Activated CD4-positive, alpha-beta T cell treated with anti-CD3 and anti-CD28 coated beads for 4 hours (primary cell): ENCODE results near the gene CARD14.

ENCODE experiments used
- DNase-seq, 2 donors: peaks; one replicate each; pipeline ENCODE4 v3.0.0-alpha.2; 2020

The CARD14 gene

DNA sequence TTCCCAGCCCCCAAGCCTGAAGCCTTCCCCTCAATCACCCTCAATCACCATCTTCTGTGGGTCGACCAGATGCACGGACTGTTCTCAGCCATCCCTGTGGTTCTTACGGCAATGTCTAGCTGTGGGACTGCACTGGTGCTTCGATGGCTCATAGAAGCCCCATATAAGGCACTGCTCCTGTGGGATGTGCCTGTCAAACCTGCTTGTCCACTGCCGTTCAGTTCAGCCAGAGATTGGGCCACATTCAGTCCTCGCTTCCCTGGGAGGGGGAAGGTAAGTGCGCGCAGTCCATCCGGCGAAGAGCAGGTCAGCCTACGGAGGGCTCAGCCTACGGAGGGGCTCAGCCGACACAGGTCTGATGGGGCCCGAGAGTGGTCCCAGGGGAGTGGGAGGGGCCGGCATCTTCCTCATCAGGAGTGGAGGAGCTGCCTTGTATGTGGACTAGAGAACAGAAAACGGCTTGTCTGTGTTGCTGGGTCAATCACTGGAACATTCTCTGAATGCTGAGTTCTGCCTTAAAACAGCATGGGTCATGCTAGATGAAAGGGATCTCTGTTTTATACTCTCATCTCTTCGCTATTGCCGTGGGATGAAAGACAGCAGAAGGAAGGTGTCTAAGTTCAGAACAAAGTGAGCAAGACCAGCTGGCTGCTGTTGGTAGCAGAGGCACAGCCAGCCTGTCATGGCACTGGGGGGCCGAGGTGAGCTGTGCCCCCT lies at the start of gene CARD14:
TSS of gene CARD14 (plus strand) at position 247 of the 717 bp plus-strand sequence. CDS start 11,409 bp downstream, outside the sequence.
- no peak for DNase-seq

DNA sequence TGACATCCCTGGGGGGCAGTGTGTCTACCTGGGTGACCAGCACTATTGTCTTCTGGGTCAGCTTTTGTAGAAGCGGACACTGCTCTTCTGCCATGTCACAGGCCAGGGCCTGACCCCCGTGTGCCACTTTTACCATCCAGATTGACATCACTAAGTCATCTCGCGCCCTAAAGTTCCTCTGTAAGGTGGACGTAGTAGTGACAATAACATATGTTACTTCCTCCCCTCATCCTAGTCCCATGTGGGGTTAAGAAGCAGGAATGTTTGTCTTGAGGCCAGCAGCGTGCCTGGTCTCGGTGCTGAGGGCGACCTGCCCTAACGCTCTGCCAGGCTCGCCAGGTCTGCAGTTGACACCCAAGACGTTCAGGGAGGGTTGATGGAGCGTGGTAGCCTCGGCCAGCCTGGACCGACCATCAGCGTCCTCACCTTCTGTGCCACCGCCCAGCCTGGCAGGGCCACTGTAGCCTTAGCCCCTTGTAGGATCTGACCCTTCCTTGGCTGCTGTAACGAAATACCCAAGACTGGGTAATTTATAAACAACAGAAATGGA lies 47.7 kb upstream of the CARD14 start:
- no peak for DNase-seq

GRCh38 chr17:80122926-80123505 lies 46.8 kb upstream of the CARD14 start:
- DNase-seq = no peak

GRCh38 chr17:80123791-80124190 lies 46.0 kb upstream of the CARD14 start:
- DNase-seq = no peak

- DNase-seq = no peak
Measured at GRCh38 chr17:80124351-80124981, 45.4 kb upstream of the CARD14 start.

- DNase-seq = no peak
Measured at GRCh38 chr17:80125656-80126448, 44.0 kb upstream of the CARD14 start.

DNA sequence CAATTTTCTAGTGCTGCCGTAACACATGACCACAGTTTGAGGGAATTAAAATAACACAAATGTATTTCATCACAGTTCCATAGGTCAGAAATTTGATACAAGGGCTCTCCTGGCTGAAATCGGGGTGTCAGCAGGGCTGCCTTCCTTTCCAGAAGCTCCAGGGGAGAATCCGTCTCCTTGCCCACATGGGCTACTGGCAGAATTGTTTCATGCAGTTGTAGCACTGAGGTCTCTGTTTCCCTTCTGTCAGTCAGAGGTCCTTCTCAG lies 43.4 kb upstream of the CARD14 start:
- DNase-seq = no peak

GRCh38 chr17:80129006-80129565 lies 40.7 kb upstream of the CARD14 start:
- DNase-seq = no peak

- DNase-seq = no peak
Measured at GRCh38 chr17:80130992-80131391, 38.8 kb upstream of the CARD14 start.

DNA sequence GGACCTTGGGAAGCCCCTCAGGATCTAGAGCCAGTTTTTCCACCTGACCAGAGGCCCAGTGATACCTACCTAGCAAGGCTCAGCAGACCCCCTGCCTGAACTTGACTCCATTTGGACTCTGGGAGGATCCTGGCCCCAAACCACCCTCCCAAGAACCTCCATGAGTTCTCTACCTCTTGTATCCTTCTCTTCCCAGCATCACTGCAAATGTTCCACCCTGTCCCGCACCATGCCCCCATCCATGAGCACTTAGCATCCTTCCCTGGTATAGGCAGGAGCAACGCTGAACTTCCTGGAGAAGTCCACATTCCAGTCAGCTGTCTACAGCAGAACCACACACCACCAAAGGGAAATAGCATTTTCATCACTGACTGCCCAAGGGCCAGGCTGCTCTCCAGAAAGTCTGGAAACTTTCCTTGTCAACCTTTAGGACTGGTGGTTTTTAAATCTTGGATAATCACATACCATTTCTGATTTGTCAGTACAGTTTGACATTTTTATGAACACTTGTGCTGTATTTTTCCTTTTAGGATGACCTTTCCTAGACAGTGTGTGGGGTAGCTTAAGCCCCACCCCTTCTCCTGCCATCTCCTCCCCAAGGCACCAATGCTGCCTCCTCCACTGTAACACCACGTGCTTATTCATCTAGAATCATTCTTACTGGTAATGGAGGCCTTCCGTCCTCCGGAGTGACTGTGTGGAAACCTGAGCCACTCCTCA lies 36.8 kb upstream of the CARD14 start:
- DNase-seq = no peak

DNA sequence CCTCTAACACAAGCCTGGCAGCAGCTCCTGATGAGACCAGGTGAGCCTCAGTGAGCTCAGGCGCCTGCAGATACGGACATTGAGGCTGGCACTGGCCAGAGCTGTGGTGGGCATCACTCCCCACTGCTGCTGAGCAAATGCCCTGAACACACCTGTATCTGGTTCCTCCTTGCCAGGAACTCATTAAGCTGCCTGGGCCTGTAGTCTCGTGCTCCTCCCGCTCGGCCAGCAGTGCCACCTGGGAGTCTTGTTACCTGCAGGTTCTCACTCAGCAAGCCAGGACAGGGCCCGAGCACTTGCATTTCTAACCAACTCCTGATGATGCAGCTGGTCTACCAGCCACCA lies 36.2 kb upstream of the CARD14 start:
- DNase-seq = no peak

- DNase-seq = no peak
Measured at GRCh38 chr17:80137131-80137530, 32.7 kb upstream of the CARD14 start.

DNA sequence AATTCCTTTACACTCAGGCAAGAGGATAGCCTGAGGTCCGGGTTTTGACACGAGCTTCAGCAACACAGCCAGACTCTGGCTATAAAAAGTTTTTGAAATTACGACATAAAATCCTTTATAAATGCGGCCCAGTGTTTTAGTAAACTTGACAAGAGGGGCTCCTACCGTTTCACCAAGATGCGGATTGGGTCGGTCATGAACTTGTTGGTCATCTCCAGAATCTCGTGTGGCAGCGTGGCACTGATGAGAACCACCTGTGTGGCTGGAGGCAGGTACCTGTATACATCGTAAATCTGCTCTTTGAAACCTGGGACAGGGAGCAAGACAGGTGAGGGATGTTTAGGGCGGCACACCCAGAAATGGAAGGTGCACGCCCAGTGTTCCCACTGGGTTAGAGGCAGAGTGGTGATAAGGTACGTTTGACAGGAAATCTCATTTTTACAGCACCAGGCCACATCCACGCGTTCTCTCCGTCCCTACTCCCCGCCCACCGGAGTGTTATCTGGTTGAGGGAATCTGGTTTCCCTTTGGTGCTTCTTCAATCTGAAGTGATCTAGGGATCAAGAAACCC lies 30.9 kb upstream of the CARD14 start:
- no peak for DNase-seq

DNA sequence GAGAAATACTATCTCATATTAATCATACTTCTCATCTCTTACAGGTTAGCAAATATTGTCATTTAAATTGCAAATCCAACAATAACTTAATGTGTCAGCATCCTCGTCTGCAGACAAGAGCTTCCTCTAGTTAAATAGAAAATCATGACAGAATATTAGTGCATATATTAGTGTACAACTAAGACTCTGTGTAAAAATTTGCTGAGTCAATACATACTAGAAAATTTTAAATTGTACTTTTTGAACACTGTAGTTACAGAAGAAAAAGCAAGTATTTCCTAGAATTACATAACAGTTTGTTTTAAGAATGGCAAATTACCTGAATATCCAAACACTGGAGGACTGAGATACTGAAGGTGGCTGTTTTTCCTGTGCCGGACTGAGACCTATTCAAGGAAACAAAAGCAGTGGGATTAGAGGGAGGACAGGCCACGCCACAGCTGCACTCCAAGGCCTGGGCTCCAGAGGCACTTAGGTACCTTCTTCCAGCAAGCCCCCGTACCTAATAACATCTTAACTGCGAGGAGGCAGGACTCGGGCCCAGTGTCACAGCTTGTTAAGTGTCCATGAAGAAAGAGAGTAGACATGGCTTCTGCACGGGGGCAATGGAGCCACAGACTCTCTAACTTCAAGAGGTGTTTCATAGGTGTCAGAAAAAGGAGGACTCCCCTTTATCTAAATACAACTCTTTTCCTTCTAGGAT lies 28.2 kb upstream of the CARD14 start:
- no peak for DNase-seq

GRCh38 chr17:80142929-80143328 lies 26.9 kb upstream of the CARD14 start:
- DNase-seq = no peak

DNA sequence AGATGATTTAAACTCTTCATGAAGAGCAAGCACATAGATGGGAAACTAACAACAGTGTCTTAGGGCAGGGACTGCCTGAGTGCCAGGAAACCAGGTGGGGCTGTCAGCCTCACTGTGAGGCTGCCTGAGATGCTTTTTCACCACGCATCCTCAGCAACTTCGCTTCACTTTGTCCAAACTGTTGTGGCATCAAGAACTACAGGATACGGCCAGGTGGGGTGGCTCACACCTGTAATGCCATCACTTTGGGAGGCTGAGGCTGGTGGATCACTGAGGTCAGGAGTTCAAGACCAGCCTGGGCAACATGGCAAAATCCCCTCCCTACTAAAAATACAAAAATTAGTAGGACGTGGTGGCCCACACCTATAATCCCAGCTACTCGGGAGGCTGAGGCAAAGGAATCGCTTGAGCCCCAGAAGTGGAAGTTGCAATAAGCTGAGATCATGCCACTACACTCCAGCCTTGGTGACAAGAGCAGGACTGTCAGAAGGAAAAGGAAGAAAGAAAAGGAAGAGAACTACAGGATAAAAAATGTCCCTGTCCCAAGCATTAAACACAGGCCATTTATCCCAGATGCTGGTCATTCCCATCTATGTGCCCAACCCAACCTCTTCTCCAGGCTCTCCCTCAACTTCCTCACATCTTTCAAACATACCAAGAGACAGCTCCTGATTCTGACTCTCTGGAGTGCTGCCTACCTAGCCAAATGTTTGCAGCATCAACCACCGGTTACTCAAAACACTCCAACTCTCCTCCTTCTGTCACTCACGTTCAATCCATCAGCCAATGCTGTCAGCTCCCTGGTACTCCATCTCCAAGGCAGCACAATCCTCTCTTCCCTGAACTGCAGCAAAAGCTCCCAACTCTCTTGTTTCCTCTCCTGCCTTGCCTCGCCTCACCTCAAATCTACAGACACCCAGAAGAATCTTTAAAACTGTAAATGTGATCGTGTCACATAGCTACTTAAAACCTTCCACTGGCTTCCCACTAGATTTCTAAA lies 24.5 kb upstream of the CARD14 start:
- no peak for DNase-seq

DNA sequence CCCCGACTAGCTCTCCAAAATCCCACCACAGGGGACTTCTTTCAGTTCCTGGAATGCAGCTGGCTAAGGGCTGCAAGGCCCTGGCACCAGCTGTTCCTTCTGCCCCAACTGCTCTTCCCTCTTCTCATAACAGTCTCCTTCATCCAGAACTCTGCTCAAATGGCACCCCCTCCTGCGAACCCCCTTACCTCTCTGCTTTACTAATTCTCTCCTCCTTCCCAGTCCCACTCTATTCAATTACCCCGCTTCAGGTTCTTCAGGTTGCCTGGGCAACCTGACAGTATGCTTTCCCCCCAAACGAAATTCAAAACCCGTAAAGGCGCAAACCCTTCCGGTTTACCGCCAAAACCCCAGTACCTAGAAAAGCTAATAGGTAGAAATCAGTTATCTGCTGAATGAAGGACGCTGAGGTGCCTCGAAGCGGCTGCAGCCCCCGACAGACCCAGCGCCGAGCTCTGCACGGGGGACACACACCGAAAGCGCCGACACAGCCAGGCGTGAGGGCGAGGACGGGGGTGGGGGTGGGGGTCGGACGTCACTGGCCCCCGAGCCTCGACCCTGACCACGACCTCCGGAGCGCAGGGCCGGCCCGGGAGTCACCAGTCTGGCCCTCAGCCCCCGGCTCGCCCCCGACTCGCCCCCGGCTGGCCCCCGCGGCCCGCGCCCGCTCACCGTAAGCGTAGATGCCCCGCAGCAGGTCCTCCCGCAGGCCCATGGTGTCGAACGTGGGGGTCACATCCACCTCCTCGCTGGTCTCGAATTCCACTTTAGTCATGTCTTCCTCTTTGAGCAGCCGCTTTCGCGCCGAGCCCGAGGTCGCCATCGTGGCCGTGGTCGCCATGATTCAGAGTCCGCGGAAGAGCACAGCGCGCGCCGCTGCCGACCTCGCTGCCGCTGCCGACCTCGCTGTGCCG lies 23.5 kb upstream of the CARD14 start:
- DNase-seq = peak in 1 of 2 donors; percentile 15

DNA sequence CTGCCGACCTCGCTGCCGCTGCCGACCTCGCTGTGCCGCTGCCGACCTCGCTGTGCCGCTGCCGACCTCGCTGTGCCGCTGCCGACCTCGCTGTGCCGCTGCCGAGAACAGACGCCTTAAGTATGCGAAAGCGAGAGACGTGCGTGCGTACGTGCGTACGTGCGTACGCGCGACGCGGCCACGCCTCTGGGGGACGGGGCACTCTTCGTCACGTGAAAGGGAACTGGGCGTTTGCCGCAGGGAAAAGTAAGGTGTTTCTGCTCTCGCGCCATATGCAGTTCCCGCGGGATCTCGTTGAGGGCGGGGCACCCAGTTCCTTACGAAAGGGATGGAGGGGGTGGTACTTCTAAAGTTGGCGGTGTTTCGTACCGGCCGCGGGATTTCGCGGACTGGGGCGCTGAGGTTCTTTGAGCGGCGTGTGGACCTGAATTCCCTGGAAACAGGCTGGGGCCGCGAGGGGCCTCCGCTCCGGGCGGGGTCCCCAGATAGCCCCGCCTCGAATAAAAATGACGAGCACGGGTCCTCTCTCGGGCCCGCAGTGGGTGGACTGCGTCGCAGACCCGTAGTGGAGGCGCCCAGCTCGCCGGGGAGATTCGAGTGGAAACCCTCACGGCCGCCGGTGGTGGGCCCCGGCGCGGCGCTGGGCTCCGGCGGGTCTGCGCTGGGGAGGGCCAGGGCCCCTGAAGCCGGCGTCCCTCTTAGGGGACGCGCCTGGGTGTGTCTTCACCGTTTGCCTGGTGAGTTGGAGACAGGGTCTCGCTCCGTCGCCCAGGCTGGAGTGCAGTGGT lies 22.6 kb upstream of the CARD14 start, which contains the start of gene EIF4A3:
TSS of gene EIF4A3 (minus strand) at position 94 of the 788 bp plus-strand sequence. CDS start 167 bp downstream, outside the sequence.
- peak; percentile 95 to 96 for DNase-seq
